ENCODE results near the gene RAPGEF6.

DNA sequence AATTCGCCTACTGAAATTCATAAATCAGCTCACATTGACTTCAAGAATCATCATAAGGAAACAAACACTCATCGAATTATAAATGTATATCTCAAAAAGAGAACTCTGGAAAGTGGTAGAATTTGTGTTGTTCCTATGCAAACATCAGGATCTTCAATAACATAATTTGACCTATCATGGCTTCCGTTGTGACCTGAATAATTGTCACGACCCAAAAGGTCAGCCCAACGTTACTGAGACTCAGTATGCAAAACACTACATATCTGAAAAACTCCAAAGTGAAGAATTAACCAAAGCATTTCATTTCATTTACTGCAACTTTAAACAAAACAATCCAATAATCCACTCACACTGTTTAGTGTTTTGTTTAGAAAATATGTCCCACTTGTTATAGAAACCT, 1.2 kb downstream of the RAPGEF6 start:
- TF ChIP-seq EP300 (IDR thresholded peaks at IDR 0.05) (no peak), POLR2A (IDR thresholded peaks at IDR 0.05) (no peak), POLR2AphosphoS5 (IDR thresholded peaks at IDR 0.05) (no peak)
- TF ChIP-seq, protein P1, sequence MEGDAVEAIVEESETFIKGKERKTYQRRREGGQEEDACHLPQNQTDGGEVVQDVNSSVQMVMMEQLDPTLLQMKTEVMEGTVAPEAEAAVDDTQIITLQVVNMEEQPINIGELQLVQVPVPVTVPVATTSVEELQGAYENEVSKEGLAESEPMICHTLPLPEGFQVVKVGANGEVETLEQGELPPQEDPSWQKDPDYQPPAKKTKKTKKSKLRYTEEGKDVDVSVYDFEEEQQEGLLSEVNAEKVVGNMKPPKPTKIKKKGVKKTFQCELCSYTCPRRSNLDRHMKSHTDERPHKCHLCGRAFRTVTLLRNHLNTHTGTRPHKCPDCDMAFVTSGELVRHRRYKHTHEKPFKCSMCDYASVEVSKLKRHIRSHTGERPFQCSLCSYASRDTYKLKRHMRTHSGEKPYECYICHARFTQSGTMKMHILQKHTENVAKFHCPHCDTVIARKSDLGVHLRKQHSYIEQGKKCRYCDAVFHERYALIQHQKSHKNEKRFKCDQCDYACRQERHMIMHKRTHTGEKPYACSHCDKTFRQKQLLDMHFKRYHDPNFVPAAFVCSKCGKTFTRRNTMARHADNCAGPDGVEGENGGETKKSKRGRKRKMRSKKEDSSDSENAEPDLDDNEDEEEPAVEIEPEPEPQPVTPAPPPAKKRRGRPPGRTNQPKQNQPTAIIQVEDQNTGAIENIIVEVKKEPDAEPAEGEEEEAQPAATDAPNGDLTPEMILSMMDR (IDR thresholded peaks at IDR 0.05) = no peak
